OCI-LY1 (cell line): ENCODE measurements around the gene NPFFR1.

Source experiments
- CTCF ChIP-seq: fragments of 200-600 bp; sonication (generic), shearing (Covaris generic); IDR thresholded peaks from 2 replicates; pipeline ENCODE4 v1.5.1; 2017; ENCODE audit warnings: mild to moderate bottlenecking, antibody characterized with exemption, low read length, moderate library complexity, mixed read lengths
- EZH2 ChIP-seq: fragments of 200-600 bp; sonication (generic), shearing (Covaris generic); IDR thresholded peaks from 2 replicates; pipeline ENCODE4 v1.8.0; 2017; ENCODE audit warnings: borderline replicate concordance, mixed run types, mild to moderate bottlenecking, antibody characterized with exemption, low read length, moderate library complexity, mixed read lengths

- TF ChIP-seq CTCF (no peak), EZH2 (no peak)
These were observed 29.0 kb downstream of the NPFFR1 start for GRCh38 chr10:70254778-70255328.
